ENCODE data around the gene ARPIN.
"Not testable (repeated sequence)": the region's sequence is repeated elsewhere in the genome, so short reads cannot be mapped to it uniquely, and the experiment has no call there.

Gene ARPIN

GRCh38 chr15:89858661-89859458 is 53.9 kb downstream of the ARPIN start:
- H2AFZ ChIP-seq (ENCODE audit: low read depth): no peak overlapping the region
- TF ChIP-seq, protein P1, sequence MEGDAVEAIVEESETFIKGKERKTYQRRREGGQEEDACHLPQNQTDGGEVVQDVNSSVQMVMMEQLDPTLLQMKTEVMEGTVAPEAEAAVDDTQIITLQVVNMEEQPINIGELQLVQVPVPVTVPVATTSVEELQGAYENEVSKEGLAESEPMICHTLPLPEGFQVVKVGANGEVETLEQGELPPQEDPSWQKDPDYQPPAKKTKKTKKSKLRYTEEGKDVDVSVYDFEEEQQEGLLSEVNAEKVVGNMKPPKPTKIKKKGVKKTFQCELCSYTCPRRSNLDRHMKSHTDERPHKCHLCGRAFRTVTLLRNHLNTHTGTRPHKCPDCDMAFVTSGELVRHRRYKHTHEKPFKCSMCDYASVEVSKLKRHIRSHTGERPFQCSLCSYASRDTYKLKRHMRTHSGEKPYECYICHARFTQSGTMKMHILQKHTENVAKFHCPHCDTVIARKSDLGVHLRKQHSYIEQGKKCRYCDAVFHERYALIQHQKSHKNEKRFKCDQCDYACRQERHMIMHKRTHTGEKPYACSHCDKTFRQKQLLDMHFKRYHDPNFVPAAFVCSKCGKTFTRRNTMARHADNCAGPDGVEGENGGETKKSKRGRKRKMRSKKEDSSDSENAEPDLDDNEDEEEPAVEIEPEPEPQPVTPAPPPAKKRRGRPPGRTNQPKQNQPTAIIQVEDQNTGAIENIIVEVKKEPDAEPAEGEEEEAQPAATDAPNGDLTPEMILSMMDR (conservative IDR thresholded peaks at IDR 0.05; ENCODE audit: low read depth, low read length): no peak
- H3K27me3 ChIP-seq (ENCODE audit: insufficient read depth, low read depth): no peaks in the 10 kb centered on the region
- H3K36me3 ChIP-seq (ENCODE audit: insufficient read depth): no peaks in the 10 kb centered on the region
- peaks cover 67% of the 10 kb centered on the region for H3K4me1 ChIP-seq (ENCODE audit: low read depth, poor library complexity, severe bottlenecking)
- H3K4me2 ChIP-seq: no peak overlapping the region; the same call in 1 of the 2 replicates
- no peaks in the 10 kb centered on the region for H4K20me1 ChIP-seq (ENCODE audit: insufficient read depth)
- H3K79me2 ChIP-seq (ENCODE audit: insufficient read depth, low read depth): no peaks in the 10 kb centered on the region; the same call in 1 of the 2 replicates
- no peak overlapping the region for H3K9ac ChIP-seq
- no peak overlapping the region for H3K4me3 ChIP-seq (IDR thresholded peaks at IDR 0.05; ENCODE audit: insufficient read depth, low read depth, low read length)
- no peak overlapping the region; the same call in 1 of the 2 replicates for H3K27ac ChIP-seq

DNA sequence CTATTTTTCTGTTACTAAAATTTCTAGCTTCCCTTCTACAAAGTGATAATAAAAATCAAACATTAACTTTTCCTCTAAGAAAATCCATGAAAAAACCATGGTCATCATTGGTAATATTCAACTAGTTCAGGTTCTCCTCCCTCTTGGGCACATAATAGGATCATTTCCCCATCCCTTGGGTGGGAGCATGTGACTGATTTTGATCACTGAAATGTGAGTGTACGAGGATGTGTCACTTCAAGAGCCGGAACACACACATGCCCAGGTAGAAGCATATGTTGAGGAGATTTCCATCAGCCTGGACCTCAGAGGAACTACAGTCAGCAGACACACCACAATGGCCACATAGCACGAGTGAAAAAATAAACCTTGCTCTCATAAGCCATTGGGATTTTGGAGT is 55.1 kb downstream of the ARPIN start:
- no peak overlapping the region for H3K27ac ChIP-seq
- H3K9ac ChIP-seq: no peak overlapping the region
- no peak overlapping the region for H2AFZ ChIP-seq (ENCODE audit: low read depth)
- H3K36me3 ChIP-seq (ENCODE audit: insufficient read depth): no peaks in the 10 kb centered on the region
- no peak overlapping the region for H3K4me3 ChIP-seq (IDR thresholded peaks at IDR 0.05; ENCODE audit: insufficient read depth, low read depth, low read length)
- no peaks in the 10 kb centered on the region for H4K20me1 ChIP-seq (ENCODE audit: insufficient read depth)
- no peaks in the 10 kb centered on the region for H3K79me2 ChIP-seq (ENCODE audit: insufficient read depth, low read depth)
- TF ChIP-seq, protein P1 (conservative IDR thresholded peaks at IDR 0.05; ENCODE audit: low read depth, low read length): no peak
- H3K4me2 ChIP-seq: no peak overlapping the region
- peaks cover 58% of the 10 kb centered on the region for H3K4me1 ChIP-seq (ENCODE audit: low read depth, poor library complexity, severe bottlenecking)
- no peaks in the 10 kb centered on the region for H3K27me3 ChIP-seq (ENCODE audit: insufficient read depth, low read depth)

- Histone ChIP-seq H3K79me2 (ENCODE audit: insufficient read depth, low read depth) (no peaks in the 10 kb centered on the region), H4K20me1 (ENCODE audit: insufficient read depth) (no peaks in the 10 kb centered on the region), H3K27ac (no peak overlapping the region), H3K9ac (no peak overlapping the region), H3K27me3 (ENCODE audit: insufficient read depth, low read depth) (no peaks in the 10 kb centered on the region), H3K4me2 (no peak overlapping the region), H3K4me3 (IDR thresholded peaks at IDR 0.05; ENCODE audit: insufficient read depth, low read depth, low read length) (no peak overlapping the region), H3K36me3 (ENCODE audit: insufficient read depth) (no peaks in the 10 kb centered on the region), H2AFZ (ENCODE audit: low read depth) (no peak overlapping the region), H3K4me1 (ENCODE audit: low read depth, poor library complexity, severe bottlenecking) (peaks cover 58% of the 10 kb centered on the region)
- TF ChIP-seq, protein P1 (conservative IDR thresholded peaks at IDR 0.05; ENCODE audit: low read depth, low read length): no peak
These were observed 56.8 kb downstream of the ARPIN start for GRCh38 chr15:89855948-89856347.

DNA sequence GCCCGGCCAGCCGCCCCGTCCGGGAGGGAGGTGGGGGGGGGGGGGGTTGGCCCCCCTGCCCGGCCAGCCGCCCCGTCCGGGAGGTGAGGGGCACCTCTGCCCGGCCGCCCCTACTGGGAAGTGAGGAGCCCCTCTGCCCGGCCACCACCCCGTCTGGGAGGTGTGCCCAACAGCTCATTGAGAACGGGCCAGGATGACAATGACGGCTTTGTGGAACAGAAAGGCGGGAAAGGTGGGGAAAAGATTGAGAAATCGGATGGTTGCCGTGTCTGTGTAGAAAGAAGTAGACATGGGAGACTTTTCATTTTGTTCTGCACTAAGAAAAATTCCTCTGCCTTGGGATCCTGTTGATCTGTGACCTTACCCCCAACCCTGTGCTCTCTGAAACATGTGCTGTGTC is 57.9 kb downstream of the ARPIN start:
- peaks cover 49% of the 10 kb centered on the region for H3K4me1 ChIP-seq (ENCODE audit: low read depth, poor library complexity, severe bottlenecking)
- not testable (repeated sequence) for H3K4me2 ChIP-seq; H3K27ac ChIP-seq; H3K36me3 ChIP-seq (ENCODE audit: insufficient read depth); H3K4me3 ChIP-seq (IDR thresholded peaks at IDR 0.05; ENCODE audit: insufficient read depth, low read depth, low read length); H3K79me2 ChIP-seq (ENCODE audit: insufficient read depth, low read depth); H4K20me1 ChIP-seq (ENCODE audit: insufficient read depth); H3K9ac ChIP-seq; H3K27me3 ChIP-seq (ENCODE audit: insufficient read depth, low read depth); H2AFZ ChIP-seq (ENCODE audit: low read depth)

GRCh38 chr15:89852342-89852995 is 60.3 kb downstream of the ARPIN start:
- TF ChIP-seq, protein P1 (conservative IDR thresholded peaks at IDR 0.05; ENCODE audit: low read depth, low read length): no peak
- H3K4me1 ChIP-seq (ENCODE audit: low read depth, poor library complexity, severe bottlenecking): peaks cover 35% of the 10 kb centered on the region
- no peak overlapping the region for H2AFZ ChIP-seq (ENCODE audit: low read depth)

More at GRCh38 chr15:89852342-89852995, 60.3 kb downstream of the ARPIN start:
- Histone ChIP-seq H3K4me3 (IDR thresholded peaks at IDR 0.05; ENCODE audit: insufficient read depth, low read depth, low read length) (no peak overlapping the region), H3K4me2 (no peak overlapping the region), H3K9ac (no peak overlapping the region), H4K20me1 (ENCODE audit: insufficient read depth) (no peaks in the 10 kb centered on the region), H3K27ac (no peak overlapping the region), H3K79me2 (ENCODE audit: insufficient read depth, low read depth) (no peaks in the 10 kb centered on the region), H3K36me3 (ENCODE audit: insufficient read depth) (no peaks in the 10 kb centered on the region), H3K27me3 (ENCODE audit: insufficient read depth, low read depth) (no peaks in the 10 kb centered on the region)
